SK-N-SH (cell line): Measurements from ENCODE around the gene NRP2. TPM values are rescaled to one million over a fixed set of nuclear protein-coding genes. Genes with fewer than 3 reads are reported as not detected.

Experiments used
- CTCF ChIA-PET: fragments of 300-600, 350-600 bp; formaldehyde crosslinking; extraction: SDS; loops from one replicate; lab custom pipeline; 2021; lab: Yijun Ruan, JAX
- POLR2A ChIA-PET: fragments of 350-600 bp; sonication (Branson Sonifier 250); formaldehyde crosslinking; extraction: SDS; loops from one replicate; lab custom pipeline; 2020; ENCODE audit warnings: antibody characterized with exemption, inconsistent platforms; lab: Yijun Ruan, JAX
- DNase-seq: peaks from one replicate; pipeline ENCODE4 v3.0.0; 2012
- H2AFZ ChIP-seq: fragments of 200-600 bp; sonication (generic); 2 replicates; pipeline ENCODE4 v1.8.1; 2016; ENCODE audit warnings: antibody characterized with exemption, mild to moderate bottlenecking, low read depth
- H3F3A ChIP-seq: fragments of 200-600 bp; sonication (generic); replicated peaks from 2 replicates; pipeline ENCODE3; 2016; ENCODE audit warnings: antibody characterized with exemption, mild to moderate bottlenecking; ENCODE audit not compliant: insufficient read depth
- H3K27ac ChIP-seq, 2 experiments: fragments of 200-500 bp in 1 of 2; fragments of 200-600 bp in 1 of 2; sonication (Bioruptor generic) in 1 of 2; sonication (generic), shearing (Covaris generic) in 1 of 2; 2 replicates each; pipeline versions ENCODE4 v1.5.1 to v1.6.1; 2014 to 2016; ENCODE audit warnings: low read depth in 2 of 2, inconsistent platforms in 1 of 2, low read length in 1 of 2, mild to moderate bottlenecking in 1 of 2, mixed read lengths in 1 of 2
- H3K27me3 ChIP-seq: fragments of 200-600 bp; sonication (generic), shearing (Covaris generic); 2 replicates; pipeline ENCODE4 v1.6.1; 2016; ENCODE audit warnings: mixed run types; ENCODE audit not compliant: insufficient read depth
- H3K36me3 ChIP-seq, 2 experiments: fragments of 200-500 bp in 1 of 2; fragments of 200-600 bp in 1 of 2; sonication (Bioruptor generic) in 1 of 2; sonication (generic) in 1 of 2; replicated peaks in 1 of 2; 2 replicates each; pipeline versions ENCODE3 to v1.5.1; 2014 to 2016; ENCODE audit warnings: low read length in 1 of 2, mild to moderate bottlenecking in 1 of 2; ENCODE audit not compliant: insufficient read depth in 2 of 2, control insufficient read depth in 1 of 2
- H3K4me1 ChIP-seq, 2 experiments: fragments of 200-500 bp in 1 of 2; fragments of 200-600 bp in 1 of 2; sonication (Bioruptor generic) in 1 of 2; sonication (generic), shearing (Covaris generic) in 1 of 2; 2 replicates each; pipeline versions ENCODE4 v1.5.1 to v1.6.1; 2014 to 2016; ENCODE audit warnings: low read depth in 1 of 2, low read length in 1 of 2, mixed run types in 1 of 2; ENCODE audit not compliant: insufficient read depth in 2 of 2, control insufficient read depth in 1 of 2
- H3K4me2 ChIP-seq: fragments of 200-600 bp; sonication (generic), shearing (Covaris generic); 2 replicates; pipeline ENCODE4 v1.6.1; 2017; ENCODE audit warnings: mixed run types
- H3K4me3 ChIP-seq, 2 experiments: fragments of 200-500 bp in 1 of 2; fragments of 200-600 bp in 1 of 2; sonication (Bioruptor generic) in 1 of 2; sonication (generic), shearing (Covaris generic) in 1 of 2; 2 replicates each; pipeline versions ENCODE4 v1.5.1 to v1.8.1; 2014 to 2016; ENCODE audit warnings: low read depth in 2 of 2, inconsistent platforms in 1 of 2, low read length in 1 of 2, mild to moderate bottlenecking in 1 of 2, mixed read lengths in 1 of 2, moderate library complexity in 1 of 2
- H3K79me2 ChIP-seq: fragments of 200-600 bp; sonication (generic); 2 replicates; pipeline ENCODE4 v1.8.1; 2017; ENCODE audit warnings: mild to moderate bottlenecking; ENCODE audit not compliant: insufficient read depth
- H3K9ac ChIP-seq: fragments of 200-600 bp; sonication (generic); 2 replicates; pipeline ENCODE4 v1.6.1; 2017; ENCODE audit warnings: mixed run types
- H3K9me2 ChIP-seq: fragments of 200-600 bp; sonication (generic); 2 replicates; pipeline ENCODE4 v1.6.1; 2017; ENCODE audit warnings: mixed run types
- H3K9me3 ChIP-seq: fragments of 200-600 bp; sonication (generic); 2 replicates; pipeline ENCODE4 v1.6.1; 2017; ENCODE audit warnings: mixed run types, mild to moderate bottlenecking, moderate library complexity
- H4K20me1 ChIP-seq: fragments of 200-600 bp; sonication (generic); 2 replicates; pipeline ENCODE4 v1.6.1; 2017; ENCODE audit warnings: mild to moderate bottlenecking, mixed run types; ENCODE audit not compliant: insufficient read depth
- FOSL2 ChIP-seq: IDR thresholded peaks from 2 replicates; pipeline ENCODE4 v1.4.0; 2012; ENCODE audit warnings: low read depth, mild to moderate bottlenecking, moderate library complexity, borderline replicate concordance
- POLR2AphosphoS5 ChIP-seq: IDR thresholded peaks from 2 replicates; pipeline ENCODE4 v1.6.1; 2012; ENCODE audit warnings: low read depth, low read length
- RAD21 ChIP-seq: IDR thresholded peaks from 2 replicates; pipeline ENCODE4 v1.6.1; 2012; ENCODE audit warnings: mild to moderate bottlenecking, low read length
- SIN3A ChIP-seq: IDR thresholded peaks from 2 replicates; pipeline ENCODE4 v1.6.1; 2012; ENCODE audit warnings: low read depth, mild to moderate bottlenecking, low read length, moderate library complexity, borderline replicate concordance
- SMC3 ChIP-seq: IDR thresholded peaks from 2 replicates; pipeline ENCODE4 v1.6.1; 2012; ENCODE audit warnings: low read depth, low read length, improper control_type of control experiment
- TAF1 ChIP-seq: IDR thresholded peaks from 2 replicates; pipeline ENCODE4 v1.6.1; 2012; ENCODE audit warnings: low read depth, mild to moderate bottlenecking, low read length, moderate library complexity, borderline replicate concordance
- TEAD4 ChIP-seq: IDR thresholded peaks from 2 replicates; pipeline ENCODE4 v1.4.0; 2012; ENCODE audit warnings: mild to moderate bottlenecking, borderline replicate concordance; ENCODE audit not compliant: insufficient read depth
- WGBS: methylation state at CpG from one replicate; pipeline ENCODE4 v1.1.6; 2017; ENCODE audit warnings: low lambda C conversion rate; 5-methylcytosine and 5-hydroxymethylcytosine counted together
- polyA plus RNA-seq, 3 experiments: library from polyadenylated mRNA; depleted of rRNA; stranded (reverse); fragments of >200 nt; gene quantifications; 2 replicates each; pipeline ENCODE4 v1.2.3, GENCODE V29; 2012
- TF ChIP-seq, protein P1 (sequence below): IDR thresholded peaks from 2 replicates; pipeline ENCODE4 v1.4.0; 2012; ENCODE audit warnings: low read depth, borderline replicate concordance
- TF ChIP-seq, protein P2 (sequence below): fragments of 150-350 bp; IDR thresholded peaks from 2 replicates; pipeline ENCODE4 v1.6.1; 2016; ENCODE audit warnings: mild to moderate bottlenecking, low read depth, low read length

NRP2 gene
- polyA plus RNA-seq, 1 of the 3 experiments (the other 2 are of a cell fraction), result 68.8 TPM

DNA sequence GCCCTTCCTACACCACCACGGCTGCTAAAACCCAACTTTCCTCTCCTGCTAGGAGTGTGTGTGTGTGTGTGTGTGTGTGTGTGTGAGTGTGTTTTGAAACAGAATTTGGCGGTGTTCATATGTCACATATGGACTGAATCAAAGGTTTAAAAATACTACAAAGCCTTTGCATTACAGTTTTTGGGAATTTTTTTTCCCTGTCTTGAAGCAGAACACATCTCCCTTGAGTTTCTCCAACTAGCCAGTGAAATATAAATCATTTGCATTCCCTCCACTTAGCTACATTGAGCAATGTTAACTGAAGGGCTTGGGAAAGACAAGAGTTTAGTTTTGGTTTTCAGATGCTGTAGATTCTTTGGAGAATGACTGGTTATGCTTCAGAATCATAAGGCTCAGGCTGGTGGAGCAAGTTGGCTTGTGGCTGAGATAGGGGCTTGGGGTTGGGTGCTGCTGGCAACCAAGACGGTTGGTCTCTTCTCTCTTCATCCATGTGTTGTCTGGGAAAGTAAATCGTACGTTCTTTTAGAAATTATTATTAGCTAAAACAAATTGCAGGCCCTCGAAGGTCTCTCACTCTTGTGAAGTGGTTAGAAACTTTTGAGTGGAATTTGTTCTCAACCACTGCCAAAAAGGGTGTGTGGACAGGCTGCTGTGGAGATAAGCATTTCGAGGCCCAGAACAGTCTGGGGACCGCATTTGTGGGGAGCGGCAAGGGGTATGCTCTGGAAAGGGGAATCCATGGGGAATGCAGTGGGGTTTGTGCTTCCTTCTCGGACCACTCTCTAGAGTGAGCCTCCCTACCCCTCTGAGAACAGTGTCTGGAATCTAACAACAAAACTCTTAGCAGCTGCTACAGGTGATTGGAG is 1.4 kb downstream of the NRP2 start:
- H3K4me3 ChIP-seq, result peak overlapping the region; percentile 71 to 77
- H3F3A ChIP-seq, result peaks cover 17% of the 10 kb centered on the region
- H3K9me2 ChIP-seq, result no peaks in the 10 kb centered on the region
- WGBS, result 45% methylated on average over 10 of the region's 10 CpGs
- no peak for DNase-seq
- H3K4me1 ChIP-seq, result peaks cover 40 to 48% of the 10 kb centered on the region in 2 experiments
- H3K27ac ChIP-seq, result peak overlapping the region in 1 of 2 experiments; percentile 72; a peak in 2 of 4 replicates
- no peaks in the 10 kb centered on the region for H4K20me1 ChIP-seq
- peak overlapping the region; percentile 98 for H3K4me2 ChIP-seq
- peak overlapping the region; percentile 79 for H3K9ac ChIP-seq
- TF ChIP-seq TEAD4 (no peak), POLR2AphosphoS5 (peak; percentile 19; the same call in 1 of the 2 replicates)
- TF ChIP-seq, protein P1, sequence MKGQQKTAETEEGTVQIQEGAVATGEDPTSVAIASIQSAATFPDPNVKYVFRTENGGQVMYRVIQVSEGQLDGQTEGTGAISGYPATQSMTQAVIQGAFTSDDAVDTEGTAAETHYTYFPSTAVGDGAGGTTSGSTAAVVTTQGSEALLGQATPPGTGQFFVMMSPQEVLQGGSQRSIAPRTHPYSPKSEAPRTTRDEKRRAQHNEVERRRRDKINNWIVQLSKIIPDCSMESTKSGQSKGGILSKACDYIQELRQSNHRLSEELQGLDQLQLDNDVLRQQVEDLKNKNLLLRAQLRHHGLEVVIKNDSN, result no peak
- ChIA-PET POLR2A (interaction anchor here (1.1 kb wide), 1 partner anchor 48 kb away, joined by 3 read pairs; no protein-coding TSS in a partner anchor), CTCF (interaction anchor here (0.7 to 2.1 kb wide), 11 partner anchors 8 to 1423 kb away, joined by 3 to 15 read pairs (median 3); no protein-coding TSS in a partner anchor)
- H3K9me3 ChIP-seq, result no peaks in the 10 kb centered on the region
- peak overlapping the region; percentile 84 for H2AFZ ChIP-seq
- H3K27me3 ChIP-seq, result no peaks in the 10 kb centered on the region
- H3K36me3 ChIP-seq, result peaks cover 0 to 3% of the 10 kb centered on the region in 2 experiments
- H3K79me2 ChIP-seq, result peaks cover 65% of the 10 kb centered on the region

DNA sequence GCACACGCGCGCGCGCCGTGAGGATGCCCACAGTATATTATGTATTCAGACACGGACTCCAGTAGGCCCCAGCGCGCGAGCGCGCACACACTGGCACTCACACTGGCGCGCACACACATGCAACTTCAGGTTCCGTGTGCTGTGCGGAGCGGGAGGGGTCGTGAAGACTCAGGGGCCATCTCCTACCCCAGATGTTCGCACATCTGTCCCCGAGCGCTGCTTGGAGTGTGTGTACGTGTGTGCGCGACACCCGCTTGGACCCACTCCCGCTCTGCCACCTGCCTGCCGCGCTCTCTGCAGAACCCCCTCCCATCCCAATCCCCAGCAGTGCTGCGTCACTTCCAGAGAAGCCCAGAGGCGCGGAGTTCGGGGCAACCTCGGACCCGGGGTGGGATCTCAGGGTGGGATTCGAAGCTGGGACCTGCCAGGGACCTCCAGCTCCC is 2.6 kb downstream of the NRP2 start:
- Histone ChIP-seq H3K36me3 (peaks cover 0 to 3% of the 10 kb centered on the region in 2 experiments), H3K79me2 (peaks cover 76% of the 10 kb centered on the region), H3K4me1 (peaks cover 41 to 48% of the 10 kb centered on the region in 2 experiments), H3K9ac (peak overlapping the region; percentile 79), H3K4me2 (peak overlapping the region; percentile 98), H2AFZ (peak overlapping the region; percentile 87; the same call in 1 of the 2 replicates), H4K20me1 (no peaks in the 10 kb centered on the region), H3F3A (peaks cover 17% of the 10 kb centered on the region), H3K27ac (peak overlapping the region in 1 of 2 experiments; percentile 47; a peak in 1 of 4 replicates), H3K9me3 (no peaks in the 10 kb centered on the region), H3K27me3 (no peaks in the 10 kb centered on the region), H3K4me3 (peak overlapping the region; percentile 71 to 77), H3K9me2 (no peaks in the 10 kb centered on the region)
- 88% methylated on average over 29 of the region's 35 CpGs for WGBS
- POLR2A ChIA-PET, result interaction anchor here (1.1 kb wide), 1 partner anchor 46 kb away, joined by 3 read pairs; no protein-coding TSS in a partner anchor
- TF ChIP-seq, protein P2, sequence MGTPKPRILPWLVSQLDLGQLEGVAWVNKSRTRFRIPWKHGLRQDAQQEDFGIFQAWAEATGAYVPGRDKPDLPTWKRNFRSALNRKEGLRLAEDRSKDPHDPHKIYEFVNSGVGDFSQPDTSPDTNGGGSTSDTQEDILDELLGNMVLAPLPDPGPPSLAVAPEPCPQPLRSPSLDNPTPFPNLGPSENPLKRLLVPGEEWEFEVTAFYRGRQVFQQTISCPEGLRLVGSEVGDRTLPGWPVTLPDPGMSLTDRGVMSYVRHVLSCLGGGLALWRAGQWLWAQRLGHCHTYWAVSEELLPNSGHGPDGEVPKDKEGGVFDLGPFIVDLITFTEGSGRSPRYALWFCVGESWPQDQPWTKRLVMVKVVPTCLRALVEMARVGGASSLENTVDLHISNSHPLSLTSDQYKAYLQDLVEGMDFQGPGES, result no peak
- TF ChIP-seq FOSL2 (no peak), SIN3A (no peak), TAF1 (no peak), SMC3 (no peak), RAD21 (no peak)
- DNase-seq, result no peak
- CTCF ChIA-PET, result interaction anchor here (0.7 to 1.9 kb wide), 6 partner anchors 9 to 1424 kb away, joined by 3 to 6 read pairs (median 4); no protein-coding TSS in a partner anchor
